GM21390 (cell line): Measurements from ENCODE around the gene KRT6B.

Experiments used
- ATAC-seq: cut with Tn5 transposase; IDR thresholded peaks from one replicate; pipeline ENCODE4 v1.9.1; 2021; ENCODE audit not compliant: unreplicated experiment

The KRT6B gene

DNA sequence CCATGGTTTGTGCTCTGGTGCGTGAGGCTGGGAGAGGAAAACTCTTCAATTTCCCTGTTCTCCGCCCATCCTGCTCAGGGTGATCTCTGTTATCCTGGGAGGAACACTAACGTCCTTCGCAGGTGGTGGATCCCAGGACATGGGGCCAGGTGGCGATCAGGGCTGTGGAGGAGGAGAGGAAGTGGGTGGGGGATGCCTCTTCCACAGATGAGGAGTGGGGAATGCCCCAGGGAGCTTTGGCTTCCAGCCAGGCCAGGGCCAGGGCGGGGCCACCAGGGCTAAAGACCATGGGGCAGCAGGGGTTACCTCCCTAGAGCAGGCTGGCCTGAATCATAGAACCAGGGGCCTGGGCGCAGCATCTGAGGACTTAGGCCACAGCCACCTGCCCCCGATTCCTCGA lies 14.4 kb downstream of the KRT6B start:
- ATAC-seq, result no peak

DNA sequence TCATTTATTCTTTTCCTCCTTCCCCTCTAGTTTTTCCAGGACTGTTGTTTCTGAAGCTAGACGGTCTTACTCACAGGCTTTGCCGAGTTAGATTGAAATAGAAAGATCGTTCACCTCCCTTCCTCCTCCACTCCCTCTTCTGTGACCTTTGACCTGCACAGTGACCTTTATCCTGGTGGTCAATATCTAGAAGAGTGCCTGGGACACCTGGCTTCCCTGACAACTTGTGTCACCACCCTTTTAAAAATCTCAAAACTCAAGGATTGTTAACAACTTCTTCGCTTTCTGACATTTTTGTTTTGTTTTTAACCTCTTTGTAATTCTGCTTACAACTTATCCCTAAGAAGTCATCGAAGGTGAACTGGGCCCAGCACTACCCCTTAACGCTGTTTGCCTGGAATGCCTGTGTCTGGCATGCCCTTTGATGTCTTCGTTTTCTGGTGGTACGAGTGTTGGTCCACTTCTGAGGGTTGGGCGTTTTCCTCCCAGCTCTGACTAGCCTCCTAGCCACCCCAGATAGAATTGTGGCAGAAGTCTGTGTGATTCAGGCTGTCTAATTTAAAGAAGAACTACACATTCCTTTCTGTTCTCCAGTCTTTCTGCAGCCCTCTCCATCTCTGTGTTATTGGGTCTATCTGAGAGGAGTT lies 15.0 kb downstream of the KRT6B start:
- ATAC-seq, result no peak

DNA sequence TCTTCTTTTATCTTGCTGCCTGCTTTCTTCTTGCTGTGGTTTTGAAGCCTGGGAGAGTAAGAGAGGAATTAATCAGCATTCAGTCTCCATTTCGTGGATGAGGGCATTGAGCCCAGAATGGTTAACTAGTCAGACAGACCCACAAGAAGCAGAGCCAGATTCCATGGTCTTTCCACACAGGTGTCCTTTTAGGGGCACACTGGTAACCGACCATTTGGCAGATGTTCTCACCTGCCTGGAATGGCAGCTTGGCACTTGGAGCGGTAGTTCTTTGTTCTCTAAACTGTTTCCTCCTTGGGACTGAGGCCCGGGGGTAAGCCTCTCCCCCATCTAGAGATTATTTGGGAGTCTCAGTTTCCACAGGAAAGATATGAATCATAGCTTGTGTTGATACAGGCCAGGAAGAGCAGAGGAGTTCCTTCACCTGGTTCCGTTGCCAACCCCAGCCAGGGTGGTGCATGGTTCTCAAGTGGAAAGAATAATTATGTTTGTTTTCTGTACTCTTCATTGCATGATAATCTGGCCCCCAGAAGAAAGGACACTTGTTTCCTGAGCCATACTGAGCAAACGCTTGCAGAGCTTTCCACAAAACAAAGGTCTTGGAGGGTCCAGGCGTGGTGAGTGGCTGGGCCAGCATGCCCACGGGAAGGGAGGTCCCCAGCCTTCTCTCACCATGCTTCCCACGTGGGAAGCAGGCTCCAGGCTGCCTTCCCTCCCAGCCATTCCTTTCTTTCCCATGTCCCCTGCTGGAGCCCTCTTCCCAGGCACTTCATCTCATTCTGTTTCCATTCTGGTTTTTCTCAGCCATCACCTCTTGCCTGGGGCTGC lies 15.7 kb downstream of the KRT6B start:
- no peak for ATAC-seq

DNA sequence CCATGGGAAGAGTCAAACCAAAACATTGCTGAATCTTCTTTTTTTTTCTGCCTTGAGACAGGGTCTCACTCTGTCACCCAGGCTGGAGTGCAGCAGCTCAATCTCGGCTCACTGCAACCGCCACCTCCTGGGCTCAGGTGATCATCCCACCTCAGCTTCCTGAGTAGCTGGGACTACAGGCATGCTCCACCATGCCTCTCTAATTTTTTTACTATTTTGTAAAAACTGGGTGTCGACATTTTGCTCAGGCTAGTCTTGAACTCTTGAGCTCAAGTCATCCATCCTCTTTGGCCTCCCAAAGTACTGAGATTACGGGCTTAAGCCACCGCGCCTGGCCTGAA lies 16.3 kb downstream of the KRT6B start:
- ATAC-seq, result no peak

DNA sequence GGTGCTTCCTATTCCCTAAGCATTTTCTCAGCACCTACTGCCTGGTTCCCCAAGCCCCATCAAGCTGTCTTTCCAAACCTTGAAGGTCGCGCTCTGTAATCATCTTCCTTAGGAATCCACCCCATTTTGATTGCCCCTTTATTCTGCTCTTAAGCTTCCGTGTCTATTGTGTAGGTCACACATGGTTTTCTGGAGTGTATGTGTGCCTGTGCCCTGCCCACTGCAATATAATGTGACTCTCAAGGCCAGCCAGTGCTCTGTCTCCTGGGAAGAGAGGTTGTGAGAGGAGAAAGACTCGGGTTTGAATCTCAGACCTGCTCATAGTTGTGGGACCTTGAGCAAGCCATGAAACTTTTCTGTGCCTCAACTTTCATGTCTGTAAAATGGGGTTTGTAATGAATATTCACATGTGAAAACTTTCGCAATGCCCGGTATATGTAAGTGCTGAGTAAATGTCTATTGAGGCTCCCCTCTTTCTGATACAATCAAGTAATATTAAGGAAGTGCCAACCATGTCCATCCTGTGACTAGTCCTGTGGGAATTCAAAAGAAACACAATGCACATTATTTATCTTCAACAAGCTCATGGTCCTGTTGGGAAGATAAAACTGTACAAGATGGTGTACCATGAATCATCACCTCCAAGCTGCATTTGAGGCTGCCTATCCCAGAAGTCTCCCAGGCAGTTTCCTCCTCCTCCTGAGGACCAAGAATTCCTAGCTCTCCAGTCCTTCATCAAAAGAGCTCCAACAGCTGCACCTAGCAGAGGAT lies 17.0 kb downstream of the KRT6B start:
- ATAC-seq, result no peak

DNA sequence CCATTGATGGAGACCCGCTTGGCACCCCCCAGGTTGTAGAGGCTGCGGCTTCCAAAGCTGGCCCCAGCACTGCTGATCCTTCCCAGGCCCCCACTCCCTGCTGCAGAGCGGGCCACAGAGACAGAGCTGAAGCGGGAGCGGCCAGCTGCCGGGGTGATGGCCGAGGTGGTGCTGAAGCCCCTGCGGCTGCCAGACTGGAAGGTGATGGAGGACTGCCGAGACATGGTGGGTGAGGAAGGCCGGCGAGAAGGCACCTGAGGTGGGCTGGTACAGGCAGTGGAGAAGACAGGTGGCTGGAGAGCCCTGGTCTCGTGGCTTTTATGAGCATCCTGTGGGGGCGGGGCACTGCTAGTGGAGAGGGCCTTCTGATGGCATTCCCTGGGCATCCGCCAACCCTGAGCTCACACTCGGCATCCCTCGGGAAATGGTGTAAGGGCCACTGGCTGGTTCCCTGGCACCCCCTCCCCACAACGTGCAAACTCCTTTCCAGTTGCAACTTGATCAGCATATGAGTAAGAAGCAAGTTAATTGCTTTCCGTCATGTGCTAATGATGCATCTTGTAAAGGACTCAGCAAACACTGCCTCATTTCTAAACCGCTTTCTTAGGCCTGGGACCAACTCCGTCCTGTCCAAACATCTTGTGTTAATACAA lies 17.7 kb downstream of the KRT6B start, which contains the start of gene KRT75:
KRT75 (minus strand) TSS at position 291 of the 653 bp plus-strand sequence; CDS start at position 224, 67 bp downstream.
- no peak for ATAC-seq

DNA sequence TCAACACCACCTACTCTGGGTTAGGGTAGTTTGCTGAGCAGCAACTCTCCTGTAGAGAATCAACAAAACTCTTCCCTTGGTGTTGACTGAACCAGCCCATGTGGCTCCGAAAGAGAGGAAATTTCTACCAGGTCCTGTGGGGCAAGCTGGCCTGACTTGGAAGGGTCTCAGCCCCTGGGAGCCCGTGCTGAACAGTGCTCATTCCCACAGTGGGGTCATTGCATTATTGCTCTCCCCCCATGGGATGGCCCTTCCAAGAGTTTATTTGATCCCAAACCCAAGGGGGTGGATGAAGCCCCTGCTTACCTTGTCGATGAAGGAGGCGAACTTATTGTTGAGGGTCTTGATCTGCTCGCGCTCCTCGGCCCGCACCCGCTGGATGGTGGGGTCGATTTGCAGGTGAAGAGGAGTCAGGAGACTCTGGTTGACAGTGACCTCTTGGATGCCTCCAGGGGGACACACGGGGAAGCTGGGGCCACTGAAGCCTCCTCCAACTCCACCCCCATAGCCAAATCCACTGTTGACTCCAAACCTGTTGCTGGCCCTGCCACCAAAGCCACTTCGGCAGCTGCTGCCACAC lies 18.4 kb downstream of the KRT6B start:
- no peak for ATAC-seq

DNA sequence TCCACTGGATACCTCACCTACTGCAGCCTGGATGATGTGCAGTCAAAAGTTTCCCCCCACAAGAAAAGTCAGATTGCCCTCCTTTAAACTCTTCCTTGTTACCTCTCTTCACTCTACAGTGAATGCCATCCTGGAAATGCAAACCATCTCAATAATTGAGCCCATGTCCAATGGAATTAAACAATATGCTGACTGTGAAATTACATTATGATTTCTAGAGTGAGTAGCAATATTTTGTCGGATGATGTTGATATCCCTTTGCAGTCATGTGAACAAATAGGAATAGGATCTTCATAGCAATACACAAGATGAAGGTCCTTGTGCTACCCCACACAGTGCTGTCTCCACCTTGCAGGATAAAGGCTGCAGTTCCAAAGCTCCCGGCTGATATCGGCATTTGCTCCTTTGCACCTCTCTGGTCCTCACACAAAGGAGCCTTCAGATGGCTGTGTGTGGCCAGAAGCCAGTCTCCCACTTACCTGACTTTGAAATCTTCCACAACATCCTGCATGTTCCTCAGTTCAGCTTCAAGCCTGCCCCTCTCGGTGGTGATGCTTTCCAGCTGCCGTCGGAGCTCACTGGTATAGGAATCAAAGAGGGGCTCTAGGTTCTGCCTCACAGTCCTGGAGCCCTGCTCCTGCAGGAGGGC lies 19.3 kb downstream of the KRT6B start:
- no peak for ATAC-seq

DNA sequence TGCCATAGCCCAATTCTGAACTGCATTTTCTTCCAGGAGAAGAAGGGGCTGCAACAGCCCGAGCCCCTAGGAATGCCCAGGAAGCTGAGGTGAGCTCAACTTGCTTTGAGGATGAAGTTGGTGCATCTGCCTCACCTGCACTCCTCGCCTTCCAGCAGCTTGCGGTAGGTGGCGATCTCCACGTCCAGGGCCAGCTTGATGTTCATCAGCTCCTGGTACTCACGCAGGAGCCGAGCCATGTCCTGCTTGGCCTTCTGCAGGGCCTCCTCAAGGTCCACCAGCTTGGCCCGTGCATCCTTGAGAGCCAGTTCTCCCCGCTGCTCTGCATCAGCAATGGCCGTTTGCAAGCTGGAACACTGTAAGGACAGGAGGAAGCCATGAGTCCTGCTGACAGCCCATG lies 23.8 kb downstream of the KRT6B start:
- ATAC-seq, result no peak

DNA sequence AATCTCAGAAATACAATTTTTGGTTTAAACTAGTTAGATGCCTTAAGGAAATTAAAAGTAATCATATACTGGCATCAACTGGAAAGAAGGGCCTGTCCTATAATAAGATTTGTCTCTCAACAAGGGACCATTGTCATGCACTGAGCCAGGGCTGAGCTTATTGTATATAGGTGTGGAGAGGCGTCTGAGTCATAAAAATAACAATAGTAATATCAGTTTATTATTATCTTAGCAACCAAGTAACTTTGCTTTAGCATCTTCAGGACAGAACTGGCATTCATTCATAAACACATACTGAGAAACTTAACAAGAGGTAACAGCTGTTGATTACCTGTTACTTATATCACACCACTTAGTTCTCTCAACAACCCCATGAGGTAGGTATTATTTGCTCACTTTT lies 24.9 kb downstream of the KRT6B start:
- no peak for ATAC-seq

DNA sequence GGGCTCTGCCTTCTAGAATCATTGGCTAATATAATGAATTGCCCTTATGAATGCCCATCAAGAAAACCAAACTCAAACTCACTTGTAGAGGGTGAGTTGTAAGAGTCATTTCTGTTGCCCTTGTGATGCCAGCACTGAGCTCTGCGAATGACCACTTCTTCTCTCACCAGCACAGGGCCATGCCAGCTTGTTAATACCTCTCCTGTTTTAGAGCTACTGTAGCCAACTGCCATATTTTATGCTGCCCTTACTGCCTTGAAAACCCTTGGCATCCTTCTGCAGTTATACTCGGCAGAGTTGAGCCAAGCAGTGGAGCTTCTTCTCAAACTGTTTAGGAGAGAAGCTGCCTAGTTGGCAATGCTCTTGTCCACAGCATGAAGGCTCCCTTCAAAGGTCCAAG lies 25.9 kb downstream of the KRT6B start:
- no peak for ATAC-seq

DNA sequence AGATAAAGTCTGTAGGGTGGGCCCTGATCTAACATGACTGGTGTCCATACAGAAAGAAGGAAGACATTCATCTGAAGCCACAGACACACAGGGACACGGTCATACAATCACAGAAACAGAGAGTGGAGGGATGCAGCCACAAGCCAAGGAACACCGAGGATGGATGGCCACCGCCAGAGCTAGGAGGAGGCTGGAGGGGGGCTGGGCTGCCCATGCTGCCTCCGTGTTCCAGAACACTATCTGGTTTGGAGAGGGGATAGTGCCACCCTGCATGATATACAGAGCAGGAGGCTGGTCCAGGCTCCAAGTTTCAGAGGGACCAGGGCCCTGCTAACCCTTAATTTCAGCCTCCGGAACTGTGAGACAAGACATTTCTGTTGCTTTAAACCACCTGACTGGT lies 26.5 kb downstream of the KRT6B start:
- ATAC-seq, result no peak

DNA sequence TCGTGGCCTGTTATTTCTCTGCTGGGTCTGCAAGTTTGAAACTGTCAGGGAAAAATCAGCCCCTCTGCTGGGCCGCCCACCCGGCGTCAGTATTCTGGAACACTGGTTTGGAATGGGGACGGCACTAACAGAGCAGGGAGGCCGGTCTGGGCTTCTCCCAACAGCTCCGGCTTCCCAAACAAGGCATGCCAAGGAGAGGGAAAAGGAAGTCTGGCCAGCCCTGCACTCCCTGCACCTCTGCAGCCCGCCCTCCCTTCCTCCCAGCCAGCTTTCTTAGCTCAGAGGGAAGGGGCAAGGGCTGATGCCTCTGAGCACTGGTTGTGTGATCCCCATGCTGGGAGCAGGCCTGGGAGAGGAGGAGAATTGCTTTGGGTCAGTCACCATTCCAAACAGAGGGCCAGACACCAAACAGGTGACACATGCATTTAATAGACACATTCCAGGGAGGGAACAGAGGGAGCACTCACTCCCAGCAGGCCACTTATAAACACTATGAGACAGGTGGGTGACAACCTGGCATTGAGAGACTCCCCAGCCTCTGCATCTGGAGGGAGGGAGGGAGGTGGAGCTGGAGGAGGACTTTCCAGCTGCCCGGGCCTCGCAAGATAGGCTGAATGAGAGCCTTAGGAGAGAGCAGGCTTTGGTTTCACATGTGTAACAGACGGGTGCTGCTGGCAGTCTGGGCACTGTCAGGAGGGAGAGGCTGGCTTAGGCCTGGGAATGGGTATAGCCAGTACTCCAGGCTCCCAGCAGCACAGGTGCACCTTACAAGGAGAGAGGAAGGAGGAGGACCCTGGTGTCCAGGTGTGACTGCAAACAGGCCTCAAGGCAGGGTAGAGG lies 28.1 kb downstream of the KRT6B start:
- ATAC-seq, result no peak

DNA sequence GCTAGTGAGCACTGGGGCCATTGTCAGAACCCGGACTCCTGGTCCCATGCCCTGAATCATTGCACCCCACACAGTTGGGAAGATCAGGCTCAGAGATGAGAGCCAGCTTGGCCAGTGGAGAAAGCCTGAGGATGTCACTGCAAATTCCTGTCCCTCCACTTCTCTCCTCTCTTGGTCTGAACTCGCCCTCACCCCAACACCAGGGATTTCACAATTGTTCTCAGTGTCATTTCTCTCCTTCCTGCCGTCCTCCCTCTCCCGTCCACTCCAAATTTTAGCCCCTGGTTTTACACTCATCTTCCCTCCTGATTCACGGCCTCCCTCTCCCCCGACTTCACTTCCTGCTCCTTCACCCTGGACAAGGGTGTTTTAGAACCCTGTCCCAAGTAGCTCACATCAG lies 28.9 kb downstream of the KRT6B start:
- no peak for ATAC-seq

DNA sequence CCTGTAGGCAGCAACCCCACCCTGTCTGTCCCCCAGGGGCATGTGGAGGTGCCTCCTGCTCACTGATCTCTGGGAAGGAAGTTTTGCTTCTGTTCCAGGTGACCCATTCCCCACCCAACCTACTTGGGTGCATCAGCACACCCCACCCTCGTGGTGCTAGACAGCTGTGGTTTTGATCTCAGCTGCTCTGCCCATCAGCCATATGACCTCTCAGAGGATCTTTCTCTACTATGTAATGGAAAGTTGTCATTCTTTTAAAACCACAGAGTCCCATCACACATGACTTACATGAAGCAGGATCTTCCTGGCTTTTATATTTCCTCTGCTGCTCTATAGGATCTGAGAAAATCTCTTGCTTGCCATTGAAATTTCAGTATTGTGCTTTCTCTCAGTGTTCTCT lies 32.3 kb downstream of the KRT6B start:
- ATAC-seq, result no peak

DNA sequence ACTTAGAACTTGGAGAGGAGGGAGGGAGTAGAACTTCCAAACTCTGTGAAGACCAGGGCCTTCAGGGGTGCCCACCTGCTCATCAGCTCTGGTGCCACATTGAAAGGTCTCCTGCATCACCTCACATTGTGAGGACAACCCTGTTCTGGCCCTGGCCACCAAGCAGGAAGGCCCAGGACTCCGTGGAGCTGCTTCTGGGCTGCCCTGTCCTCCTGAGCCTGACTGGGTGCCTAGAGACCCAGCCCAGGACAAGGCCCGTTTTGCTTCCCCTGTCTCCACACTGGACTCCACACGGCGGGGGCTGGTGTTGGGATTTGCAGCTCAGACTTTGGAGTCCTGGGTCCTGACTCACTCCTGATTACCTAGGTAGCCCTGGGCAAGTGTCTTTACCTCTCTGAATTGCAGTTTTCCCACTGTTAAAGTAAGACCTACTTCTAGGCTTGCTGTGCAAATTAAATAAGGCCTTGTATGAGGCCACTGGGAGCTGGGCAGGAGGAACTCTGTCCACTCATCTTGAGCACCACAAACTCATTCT lies 33.3 kb downstream of the KRT6B start:
- no peak for ATAC-seq

DNA sequence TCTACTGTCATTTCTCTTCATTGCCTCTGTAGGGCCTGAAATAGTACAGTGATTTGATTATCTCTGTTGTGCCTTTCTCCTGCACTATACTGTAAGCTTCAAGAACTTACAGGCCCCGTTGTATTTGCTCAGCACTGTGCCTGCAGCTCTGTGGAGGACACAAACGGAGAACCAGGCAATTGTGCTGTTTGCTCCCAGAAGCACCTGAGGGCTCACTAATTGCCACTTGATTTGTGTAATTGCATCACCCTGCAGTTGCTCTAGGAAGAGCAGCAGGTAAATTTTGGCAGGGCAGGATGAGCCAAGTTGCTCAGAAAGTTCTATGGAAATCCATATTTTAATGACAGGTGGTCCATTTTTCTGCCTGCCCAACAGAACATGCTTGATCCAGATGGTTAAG lies 34.2 kb downstream of the KRT6B start:
- no peak for ATAC-seq

DNA sequence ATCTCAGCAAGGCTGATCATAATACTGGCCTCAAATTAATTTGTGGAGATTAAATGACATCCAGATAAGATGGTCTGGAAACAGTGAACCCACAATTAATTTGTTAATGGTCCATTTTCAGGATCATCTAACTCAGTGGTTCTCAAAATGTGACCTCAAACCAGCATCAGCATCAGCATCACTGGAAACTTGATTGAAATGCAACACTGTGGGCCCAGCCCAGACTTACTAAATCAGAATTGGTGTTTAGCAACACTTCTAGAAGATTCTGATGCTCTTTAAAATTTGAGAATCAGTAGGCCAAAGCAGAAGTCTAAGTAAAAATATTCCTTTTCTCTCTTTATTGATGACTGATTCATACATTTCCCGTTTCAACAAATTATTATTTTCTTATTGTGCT lies 35.2 kb downstream of the KRT6B start:
- ATAC-seq, result no peak
